Esophagus muscularis mucosa (tissue), 3 donors: ENCODE results near the gene CACFD1.

Experiments used
- EP300 ChIP-seq: sonication (generic); formaldehyde crosslinking; IDR thresholded peaks from one replicate; pipeline ENCODE4 v1.6.1; 2017; ENCODE audit warnings: antibody characterized with exemption
- TF ChIP-seq, protein P1 (sequence below), 3 experiments: fragments of 200-600 bp in 2 of 3; fragments of 450-650 bp in 1 of 3; sonication (generic) in 2 of 3; IDR thresholded peaks; one replicate each; pipeline ENCODE4 v1.5.1; 2017 to 2019; ENCODE audit warnings: antibody characterized with exemption in 3 of 3, mild to moderate bottlenecking in 2 of 3, moderate library complexity in 1 of 3

DNA sequence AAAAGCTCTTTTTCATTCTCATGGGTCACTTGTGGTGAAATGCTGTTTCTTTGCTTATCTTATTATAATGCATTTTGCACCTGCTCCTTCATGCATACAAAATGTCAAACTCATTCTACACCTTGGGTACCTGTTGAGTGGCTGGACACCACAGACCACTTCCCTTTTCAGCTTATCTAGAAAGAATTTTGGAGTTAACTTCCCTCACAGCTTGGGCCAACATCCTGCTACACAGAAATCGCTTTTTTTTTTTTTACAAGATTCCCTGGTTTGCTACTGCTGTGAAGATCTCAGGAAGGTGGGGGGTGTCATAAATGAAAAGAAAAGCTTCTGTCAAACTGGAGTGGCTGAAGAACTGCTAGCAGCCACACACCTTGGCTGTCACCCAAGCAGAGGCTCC, 44.6 kb upstream of the CACFD1 start:
- TF ChIP-seq, protein P1, sequence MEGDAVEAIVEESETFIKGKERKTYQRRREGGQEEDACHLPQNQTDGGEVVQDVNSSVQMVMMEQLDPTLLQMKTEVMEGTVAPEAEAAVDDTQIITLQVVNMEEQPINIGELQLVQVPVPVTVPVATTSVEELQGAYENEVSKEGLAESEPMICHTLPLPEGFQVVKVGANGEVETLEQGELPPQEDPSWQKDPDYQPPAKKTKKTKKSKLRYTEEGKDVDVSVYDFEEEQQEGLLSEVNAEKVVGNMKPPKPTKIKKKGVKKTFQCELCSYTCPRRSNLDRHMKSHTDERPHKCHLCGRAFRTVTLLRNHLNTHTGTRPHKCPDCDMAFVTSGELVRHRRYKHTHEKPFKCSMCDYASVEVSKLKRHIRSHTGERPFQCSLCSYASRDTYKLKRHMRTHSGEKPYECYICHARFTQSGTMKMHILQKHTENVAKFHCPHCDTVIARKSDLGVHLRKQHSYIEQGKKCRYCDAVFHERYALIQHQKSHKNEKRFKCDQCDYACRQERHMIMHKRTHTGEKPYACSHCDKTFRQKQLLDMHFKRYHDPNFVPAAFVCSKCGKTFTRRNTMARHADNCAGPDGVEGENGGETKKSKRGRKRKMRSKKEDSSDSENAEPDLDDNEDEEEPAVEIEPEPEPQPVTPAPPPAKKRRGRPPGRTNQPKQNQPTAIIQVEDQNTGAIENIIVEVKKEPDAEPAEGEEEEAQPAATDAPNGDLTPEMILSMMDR (IDR thresholded peaks at IDR 0.05): no peak
- no peak for TF ChIP-seq EP300
